Choroid plexus epithelial cell (primary cell): ENCODE measurements around the gene MUC5B.

ENCODE experiments used
- DNase-seq: peaks from one replicate; pipeline ENCODE4 v3.0.0-alpha.2; 2010; ENCODE audit warnings: low read depth
- H3K4me3 ChIP-seq: 2 replicates; pipeline ENCODE4 v1.5.1; 2011; ENCODE audit warnings: low read depth, mild to moderate bottlenecking, control low read depth, low read length, moderate library complexity
- CTCF ChIP-seq: conservative IDR thresholded peaks from 2 replicates; pipeline ENCODE4 v1.5.1; 2011; ENCODE audit warnings: low read depth, mild to moderate bottlenecking, control low read depth, inconsistent platforms, low read length, moderate library complexity

MUC5B gene

GRCh38 chr11:1221848-1222311 is 986 bp upstream of the MUC5B start:
- no peak for DNase-seq
- TF ChIP-seq CTCF = no peak
- no peak overlapping the region for H3K4me3 ChIP-seq

GRCh38 chr11:1223346-1224110 is 662 bp downstream of the MUC5B start:
- no peak for DNase-seq
- no peak for TF ChIP-seq CTCF

GRCh38 chr11:1224111-1224490 is 1.2 kb downstream of the MUC5B start:
- no peak for DNase-seq
- no peak overlapping the region for H3K4me3 ChIP-seq
- TF ChIP-seq CTCF = no peak

More at GRCh38 chr11:1223346-1224110, 662 bp downstream of the MUC5B start:
- no peak overlapping the region for H3K4me3 ChIP-seq

- no peak overlapping the region for H3K4me3 ChIP-seq
- no peak for TF ChIP-seq CTCF
- no peak for DNase-seq
Measured at GRCh38 chr11:1224491-1225385, 1.9 kb downstream of the MUC5B start.

- TF ChIP-seq CTCF = no peak
- DNase-seq = no peak
- H3K4me3 ChIP-seq = no peak overlapping the region
Measured at GRCh38 chr11:1225386-1226225, 2.7 kb downstream of the MUC5B start.

GRCh38 chr11:1226226-1226985 is 3.5 kb downstream of the MUC5B start:
- peak; percentile 30 for TF ChIP-seq CTCF
- H3K4me3 ChIP-seq = no peak overlapping the region
- no peak for DNase-seq
